H1 (cell line): ENCODE results near the gene RAP1GDS1. TPM values are rescaled to one million over a fixed set of nuclear protein-coding genes. Genes with fewer than 3 reads are reported as not detected.

Experiments
- CBX5 ChIP-seq: fragments of 300-800, 300-1000 bp; sonication (generic); IDR thresholded peaks from 2 replicates; pipeline ENCODE4 v1.7.1; 2016; ENCODE audit warnings: antibody characterized with exemption, low read length, low read depth
- E2F6 ChIP-seq: IDR thresholded peaks from 2 replicates; pipeline ENCODE4 v1.6.1; 2012; ENCODE audit warnings: inconsistent platforms
- KDM1A ChIP-seq: fragments of 200-600, 300-600 bp; sonication (generic); IDR thresholded peaks from 2 replicates; pipeline ENCODE4 v1.7.1; 2016; ENCODE audit warnings: mild to moderate bottlenecking, low read length, borderline replicate concordance
- POLR2A ChIP-seq, 2 experiments: IDR thresholded peaks; 1 replicate in 1 of 2; 2 replicates in 1 of 2; pipeline ENCODE4 v1.6.1; 2011; ENCODE audit warnings: low read depth in 2 of 2, low read length in 2 of 2, mild to moderate bottlenecking in 2 of 2; ENCODE audit errors: control extremely low read depth in 1 of 2
- RBBP5 ChIP-seq: IDR thresholded peaks from 2 replicates; pipeline ENCODE4 v1.7.1; 2012; ENCODE audit warnings: low read depth, mild to moderate bottlenecking, inconsistent platforms, low read length, moderate library complexity, borderline replicate concordance
- SAP30 ChIP-seq: fragments of 300-600 bp; sonication (generic); IDR thresholded peaks from 2 replicates; pipeline ENCODE4 v1.7.1; 2012; ENCODE audit warnings: low read length, moderate library complexity, mild to moderate bottlenecking, inconsistent platforms; ENCODE audit not compliant: insufficient read depth, insufficient replicate concordance
- SIN3A ChIP-seq, 2 experiments: IDR thresholded peaks in 1 of 2; conservative IDR thresholded peaks in 1 of 2; 2 replicates each; pipeline ENCODE4 v1.6.1; 2011 to 2012; ENCODE audit warnings: low read length in 2 of 2, improper control_type of control experiment in 1 of 2, low read depth in 1 of 2, mild to moderate bottlenecking in 1 of 2
- polyA plus RNA-seq, 7 experiments: library from polyadenylated mRNA; depleted of rRNA in 3 of 7; stranded (reverse) in 5 of 7; unstranded in 2 of 7; fragments of >200 nt in 5 of 7; fragments of 200-250 nt in 2 of 7; gene quantifications; 1 replicate in 5 of 7; 2 replicates in 1 of 7; 4 replicates in 1 of 7; pipeline versions ENCODE4 v1.2.1 to v1.2.3, GENCODE V29; 2011 to 2013; ENCODE audit warnings: missing spikeins in 2 of 7, mixed read lengths in 2 of 7
- total RNA-seq: library from RNA; stranded (reverse); fragmentation: NEBNext Ultra II Directional; extraction: Animal tissue kit (Norgen Biotek cat#: 25700); gene quantifications from 2 replicates; pipeline ENCODE4 v1.2.1, GENCODE V29; 2021

Gene RAP1GDS1
- total and polyA plus RNA-seq, 2 of the 8 experiments (the other 6 are each of a cell fraction or from before 2014, with no cell fraction given): 12.8 to 31.9 TPM

GRCh38 chr4:98311656-98312055 is 50.5 kb downstream of the RAP1GDS1 start (continued):
- TF ChIP-seq KDM1A (no peak), RBBP5 (no peak), SAP30 (no peak), CBX5 (no peak), SIN3A (conservative IDR thresholded peaks at IDR 0.05 in 1 of 2, IDR thresholded peaks at IDR 0.05 in 1 of 2; ENCODE audit: low read depth in 1 of 2, low read length in 2 of 2) (no peak), POLR2A (IDR thresholded peaks at IDR 0.05; ENCODE audit: control extremely low read depth in 1 of 2, low read depth in 2 of 2, low read length in 2 of 2) (no peak), E2F6 (no peak)
